ENCODE measurements around the gene NLE1. TPM values are rescaled to one million over a fixed set of nuclear protein-coding genes. Genes with fewer than 3 reads are reported as not detected.
A peak's percentile ranks its signal among the peaks of the same experiment; 100 is the strongest.
"Not testable (repeated sequence)": the region's sequence is repeated elsewhere in the genome, so short reads cannot be mapped to it uniquely, and the experiment has no call there.

NLE1 gene
- total RNA-seq, result 14.0 TPM
- long read RNA-seq, full-length matches to known transcripts, result 51 of 66 reads
- long read RNA-seq, partial matches to known transcripts, result 6 of 66 reads
- long read RNA-seq, other reads (novel, unspliced or antisense), result 9 of 66 reads

DNA sequence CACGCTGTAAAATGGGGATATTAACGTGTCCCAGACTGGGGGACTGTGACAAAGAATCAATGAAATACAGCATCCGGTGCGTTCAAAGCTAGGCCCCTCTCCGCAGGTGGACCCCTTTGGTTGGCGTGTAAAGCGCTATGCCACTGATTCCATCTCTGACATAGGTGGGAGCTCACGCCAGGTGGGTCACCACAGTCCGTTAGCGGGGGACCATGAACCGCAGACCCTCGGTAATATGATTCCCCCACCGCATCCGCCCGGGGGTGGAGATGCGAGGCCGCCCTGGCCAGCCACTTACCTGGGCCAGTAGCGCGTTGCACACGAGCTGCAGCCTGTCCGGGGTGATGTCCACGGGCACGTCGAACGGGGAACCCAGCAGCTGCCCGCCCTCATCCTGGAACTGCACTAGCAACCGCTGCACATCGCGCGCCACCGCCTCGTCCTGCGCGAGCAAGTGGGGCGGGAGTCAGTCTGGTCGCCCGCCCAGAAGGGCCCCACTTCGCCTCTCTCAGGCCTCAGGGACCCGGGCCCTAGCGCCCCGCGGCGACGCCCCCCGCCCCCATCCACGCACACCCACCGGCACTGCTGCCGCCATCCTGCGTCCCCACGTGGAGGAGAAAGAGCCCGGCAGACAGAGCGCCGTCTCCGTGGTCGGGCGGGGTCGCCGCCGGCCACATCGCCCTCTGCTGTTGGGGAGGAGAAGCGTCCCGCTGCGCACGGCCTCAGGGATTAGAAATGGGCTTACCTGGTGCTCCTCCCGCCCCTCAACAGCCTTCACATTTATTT, at the start of gene NLE1:
Gene NLE1, minus strand, starts transcription at position 623 of the 786 bp plus-strand sequence. Its CDS starts 28 bp downstream, at position 595.
- DNase-seq (ENCODE audit: low spot score), result peak; percentile 95

DNA sequence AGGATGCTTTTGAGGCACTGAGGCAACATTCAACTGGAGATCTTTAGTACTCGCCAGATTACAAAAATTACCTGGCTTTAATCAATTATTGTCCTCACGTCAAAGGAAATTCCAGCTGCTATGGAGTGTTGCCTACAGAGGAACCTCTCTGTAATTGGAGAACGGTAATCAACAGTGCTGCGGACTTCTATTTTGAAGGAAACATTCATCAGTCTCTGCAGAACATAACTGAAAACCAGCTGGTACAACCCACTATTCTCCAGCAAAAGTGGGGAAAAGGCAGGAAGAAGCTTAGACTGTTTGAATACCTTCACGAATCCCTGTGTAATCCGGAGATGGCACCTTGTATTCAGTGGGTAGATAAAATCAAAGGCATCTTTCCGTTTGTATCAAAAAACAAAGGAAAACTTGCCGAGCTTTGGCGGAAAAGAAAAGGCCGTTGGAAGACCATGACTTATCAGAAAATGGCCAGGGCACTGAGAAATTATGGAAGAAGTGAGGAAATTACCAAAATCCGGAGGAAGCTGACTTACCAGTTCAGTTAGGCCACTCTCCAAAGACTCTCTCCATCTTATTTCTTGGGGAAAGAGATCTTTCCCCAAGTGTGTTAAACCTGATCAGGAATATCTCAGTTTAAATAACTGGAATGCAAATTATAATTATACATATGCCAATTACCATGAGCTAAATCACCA, 49.0 kb upstream of the NLE1 start:
- no peak for DNase-seq (ENCODE audit: low spot score)

DNA sequence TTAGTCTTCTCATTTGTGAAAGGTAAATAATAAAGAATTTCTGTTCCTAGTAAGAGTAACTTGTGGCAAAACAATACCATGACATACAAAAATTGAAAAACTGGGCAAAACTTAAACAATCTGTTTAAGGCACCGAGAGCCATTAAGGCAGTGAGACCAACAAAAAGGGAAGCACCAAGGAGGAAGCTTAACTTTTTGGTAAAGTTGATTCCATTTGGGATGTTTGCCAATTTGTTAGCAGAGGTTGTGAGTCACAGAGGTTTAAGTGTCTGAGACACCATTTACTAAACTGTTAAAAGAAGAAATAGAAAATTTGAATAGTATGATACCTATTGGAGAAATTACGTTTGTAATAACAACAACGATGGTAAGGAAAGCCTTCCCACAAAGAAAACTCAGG, 47.2 kb upstream of the NLE1 start:
- no peak for DNase-seq (ENCODE audit: low spot score)

DNA sequence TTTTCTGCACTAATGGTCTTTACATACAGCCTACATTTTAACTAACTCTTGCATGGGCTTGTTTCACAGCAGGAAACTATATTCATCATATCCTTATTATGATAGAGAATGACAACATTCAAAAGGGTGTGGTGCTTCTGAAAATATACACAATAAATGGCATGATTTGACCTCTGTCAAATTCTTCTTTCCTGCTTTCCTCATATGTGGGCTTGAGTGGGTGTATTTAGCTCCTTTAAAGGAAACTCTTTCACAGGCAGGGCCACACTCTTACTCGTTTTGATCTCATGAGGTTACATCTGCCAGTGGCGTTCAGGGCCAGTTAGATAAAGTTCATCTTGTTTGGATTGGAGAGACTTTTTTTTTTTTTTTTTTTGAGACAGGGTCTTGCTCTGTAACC, 46.0 kb upstream of the NLE1 start:
- no peak for DNase-seq (ENCODE audit: low spot score)

DNA sequence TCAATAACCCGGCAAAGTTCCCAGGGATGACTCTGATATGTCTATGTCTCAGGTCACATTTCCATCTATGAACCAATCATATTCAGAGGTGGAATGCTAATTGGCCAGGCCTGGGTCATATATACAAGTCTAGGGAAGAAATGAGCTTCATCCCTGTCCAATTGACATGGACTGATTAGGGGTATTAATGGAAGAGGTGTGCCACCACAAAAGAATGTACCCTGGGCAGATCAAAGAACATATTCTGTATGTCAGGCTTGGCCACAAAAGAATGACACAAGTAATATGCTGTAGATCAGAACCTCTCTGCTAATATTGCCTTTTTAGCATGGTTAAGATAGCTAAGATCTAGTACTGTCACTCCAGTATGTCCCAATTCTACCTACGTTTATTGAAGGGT, 45.4 kb upstream of the NLE1 start:
- DNase-seq (ENCODE audit: low spot score), result no peak

DNA sequence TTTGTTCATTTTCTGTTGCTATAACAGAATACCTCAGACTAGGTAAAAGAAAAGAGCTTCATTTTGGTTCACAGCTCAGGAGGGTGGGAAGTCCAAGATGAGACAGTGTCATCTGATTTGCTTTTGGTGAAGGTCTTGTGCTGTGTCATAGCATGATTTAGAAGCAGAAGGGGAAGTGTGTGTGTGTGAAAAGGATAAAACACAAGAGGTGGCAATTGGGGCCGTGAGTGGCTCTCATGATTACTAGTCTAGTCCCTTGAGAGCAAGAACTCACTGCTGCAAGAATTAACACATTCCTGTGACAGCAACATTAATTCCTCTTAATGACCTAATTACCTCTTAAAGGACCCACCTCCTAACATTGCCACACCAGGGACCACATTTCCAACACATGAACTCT, 43.7 kb upstream of the NLE1 start:
- DNase-seq (ENCODE audit: low spot score), result no peak

DNA sequence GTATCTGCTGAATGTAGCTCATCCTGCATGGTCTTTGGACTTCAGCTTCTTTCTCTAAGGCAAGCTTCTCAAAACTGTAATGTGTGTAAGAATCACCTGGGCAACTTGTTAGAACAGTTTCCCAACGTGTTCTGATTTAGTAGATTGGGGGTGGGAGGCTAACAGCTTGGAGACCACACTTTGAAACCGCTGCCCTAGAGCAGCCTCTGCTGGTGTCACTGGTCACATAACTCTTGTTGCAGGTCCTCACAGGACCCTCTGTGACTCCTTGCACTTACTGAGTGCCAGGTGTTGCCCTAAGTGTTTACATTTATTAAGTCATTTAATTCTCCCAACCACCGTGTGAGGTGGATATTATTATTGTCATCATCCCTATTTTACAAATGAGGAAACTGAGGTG, 42.2 kb upstream of the NLE1 start:
- DNase-seq (ENCODE audit: low spot score), result no peak

DNA sequence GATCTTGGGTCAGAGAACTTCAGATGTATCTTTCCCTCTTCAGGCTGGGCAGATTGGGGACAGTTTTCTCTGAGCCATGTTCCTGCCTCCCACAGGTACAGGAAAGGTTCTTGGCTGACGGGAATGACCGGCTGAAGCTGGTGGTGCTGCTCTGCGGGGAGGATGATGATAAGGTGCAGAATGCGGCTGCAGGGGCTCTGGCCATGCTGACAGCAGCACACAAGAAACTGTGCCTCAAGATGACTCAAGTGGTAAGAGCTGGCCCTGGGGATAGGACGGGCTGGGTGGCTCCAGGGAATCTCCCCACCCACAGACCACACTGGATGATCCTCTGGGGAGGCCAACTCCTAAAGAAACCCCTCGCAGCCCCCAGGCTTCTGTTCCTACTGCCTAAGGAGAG, 41.2 kb upstream of the NLE1 start:
- no peak for DNase-seq (ENCODE audit: low spot score)

DNA sequence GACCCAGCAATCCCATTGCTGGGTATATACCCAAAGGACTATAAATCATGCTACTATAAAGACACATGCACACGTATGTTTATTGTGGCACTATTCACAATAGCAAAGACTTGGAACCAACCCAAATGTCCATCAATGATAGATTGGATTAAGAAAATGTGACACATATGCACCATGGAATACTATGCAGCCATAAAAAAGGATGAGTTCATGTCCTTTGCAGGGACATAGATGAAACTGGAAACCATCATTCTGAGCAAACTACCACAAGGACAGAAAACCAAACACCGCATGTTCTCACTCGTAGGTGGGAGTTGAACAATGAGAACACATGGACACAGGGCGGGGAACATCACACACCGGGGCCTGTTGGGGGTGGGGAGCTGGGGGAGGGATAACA, 37.3 kb upstream of the NLE1 start:
- not testable (repeated sequence) for DNase-seq (ENCODE audit: low spot score)

DNA sequence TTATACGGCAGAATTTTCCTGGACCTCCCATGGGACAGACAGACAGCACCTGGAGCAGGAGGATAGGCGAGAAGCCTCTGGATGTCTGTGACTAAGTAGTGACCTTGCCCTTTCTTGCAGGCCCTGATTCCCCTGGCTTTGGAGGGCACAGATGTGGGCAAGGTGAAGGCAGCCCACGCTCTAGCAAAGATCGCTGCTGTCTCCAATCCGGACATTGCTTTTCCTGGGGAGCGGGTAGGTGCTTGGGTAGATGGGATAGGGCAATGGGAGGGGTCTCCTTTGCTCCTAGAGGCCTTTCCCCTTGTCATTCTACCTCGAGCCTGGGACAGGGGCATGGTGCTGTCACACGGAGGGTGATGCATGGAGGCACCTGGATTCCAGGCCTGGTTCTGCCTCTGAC, 34.8 kb upstream of the NLE1 start:
- peak; percentile 45 for DNase-seq (ENCODE audit: low spot score)

DNA sequence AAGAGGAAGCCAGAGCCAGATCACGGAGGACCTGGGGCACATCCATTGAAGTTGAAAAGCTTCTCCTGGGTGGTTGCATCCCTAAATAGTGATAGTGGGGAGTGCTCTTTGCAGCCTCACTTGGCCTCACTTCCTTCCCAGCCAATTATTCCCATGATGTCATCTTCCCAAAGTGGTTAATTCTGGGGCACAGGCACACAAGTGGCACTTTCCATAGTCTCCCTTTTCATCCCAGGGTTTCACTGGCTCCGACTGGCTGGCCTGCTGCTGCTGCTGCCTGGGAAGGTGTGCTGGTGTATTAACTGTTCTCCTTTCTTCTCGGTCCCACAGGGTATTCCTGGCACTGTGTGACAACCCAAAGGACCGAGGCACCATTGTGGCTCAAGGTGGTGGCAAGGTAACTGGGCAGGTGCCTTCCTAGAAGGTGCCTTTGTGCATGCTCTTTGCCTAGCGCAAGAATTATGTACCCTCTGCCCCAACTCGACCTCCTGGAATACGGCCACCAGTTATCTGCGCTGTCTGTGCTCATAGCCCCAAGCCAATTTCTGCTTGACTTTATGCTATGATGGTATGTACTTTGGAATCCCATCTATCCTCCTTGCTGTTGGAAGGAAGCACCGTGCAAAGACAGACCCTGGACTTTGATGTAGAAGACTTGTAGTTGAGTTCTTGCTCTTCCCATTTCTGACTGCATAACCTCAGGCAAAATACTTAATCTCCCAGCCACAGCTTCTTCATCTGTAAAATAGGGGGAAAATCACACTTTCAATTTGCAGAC, 33.7 kb upstream of the NLE1 start:
- DNase-seq (ENCODE audit: low spot score), result peak; percentile 78

DNA sequence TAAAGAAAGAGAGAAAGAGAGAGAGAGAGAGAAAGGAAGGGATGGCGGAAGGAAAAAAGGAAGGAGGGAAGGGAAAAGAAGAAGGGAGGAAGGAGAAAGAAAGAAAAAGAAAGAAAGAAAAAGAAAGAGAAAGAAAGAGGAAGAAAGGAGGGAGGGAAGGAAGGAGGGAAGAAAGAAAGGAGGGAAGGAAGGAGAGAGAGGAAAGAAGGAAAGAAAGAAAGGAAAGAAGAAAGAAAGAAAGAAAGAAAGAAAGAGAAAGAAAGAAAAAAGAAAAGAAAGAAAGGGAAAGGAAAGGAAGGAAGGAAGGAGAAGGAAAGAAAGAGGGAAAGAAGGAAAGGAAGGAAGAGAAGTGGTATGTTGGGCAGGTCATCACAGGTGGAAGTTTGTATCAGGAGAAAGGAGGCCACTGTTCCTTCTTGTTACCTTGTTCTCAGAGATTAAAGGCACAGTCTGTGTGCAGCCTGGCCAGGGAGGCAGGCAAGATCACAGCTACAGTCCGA, 32.8 kb upstream of the NLE1 start:
- DNase-seq (ENCODE audit: low spot score), result no peak

DNA sequence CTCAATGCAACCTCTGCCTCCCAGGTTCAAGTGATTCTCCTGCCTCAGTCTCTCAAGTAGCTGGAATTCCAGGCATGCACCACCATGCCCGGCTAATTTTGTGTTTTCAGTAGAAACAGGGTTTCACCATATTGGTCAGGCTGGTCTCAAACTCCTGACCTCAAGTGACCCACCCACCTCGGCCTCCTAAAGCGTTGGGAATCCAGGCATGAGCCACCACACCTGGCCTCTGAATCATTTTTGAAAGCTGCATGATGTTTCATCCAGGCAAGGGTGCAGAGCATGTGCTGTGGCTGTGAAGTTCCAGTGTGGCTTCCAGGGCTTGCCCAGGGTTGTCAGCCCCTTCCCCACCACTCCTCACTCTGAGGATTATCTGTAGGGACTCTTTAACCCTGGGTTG, 30.2 kb upstream of the NLE1 start:
- DNase-seq (ENCODE audit: low spot score), result peak; percentile 35

DNA sequence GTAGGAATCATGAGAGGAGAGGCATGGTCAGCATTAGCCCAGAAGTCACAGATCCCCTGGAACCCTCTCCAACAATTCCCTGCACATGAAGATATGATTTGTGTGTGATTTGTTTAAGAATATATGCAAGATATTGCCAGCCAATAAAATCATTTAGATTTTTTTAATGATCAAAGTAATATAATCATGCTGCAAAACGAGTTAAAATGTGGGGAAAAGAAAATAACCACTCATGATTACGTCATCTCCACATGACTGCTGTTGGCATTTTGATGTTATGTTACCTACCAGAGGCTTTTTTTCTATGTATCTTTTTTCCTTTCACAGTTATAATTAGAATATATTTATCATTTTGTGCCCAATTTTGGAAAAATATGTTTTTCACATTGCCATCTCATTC, 29.7 kb upstream of the NLE1 start:
- DNase-seq (ENCODE audit: low spot score), result no peak

DNA sequence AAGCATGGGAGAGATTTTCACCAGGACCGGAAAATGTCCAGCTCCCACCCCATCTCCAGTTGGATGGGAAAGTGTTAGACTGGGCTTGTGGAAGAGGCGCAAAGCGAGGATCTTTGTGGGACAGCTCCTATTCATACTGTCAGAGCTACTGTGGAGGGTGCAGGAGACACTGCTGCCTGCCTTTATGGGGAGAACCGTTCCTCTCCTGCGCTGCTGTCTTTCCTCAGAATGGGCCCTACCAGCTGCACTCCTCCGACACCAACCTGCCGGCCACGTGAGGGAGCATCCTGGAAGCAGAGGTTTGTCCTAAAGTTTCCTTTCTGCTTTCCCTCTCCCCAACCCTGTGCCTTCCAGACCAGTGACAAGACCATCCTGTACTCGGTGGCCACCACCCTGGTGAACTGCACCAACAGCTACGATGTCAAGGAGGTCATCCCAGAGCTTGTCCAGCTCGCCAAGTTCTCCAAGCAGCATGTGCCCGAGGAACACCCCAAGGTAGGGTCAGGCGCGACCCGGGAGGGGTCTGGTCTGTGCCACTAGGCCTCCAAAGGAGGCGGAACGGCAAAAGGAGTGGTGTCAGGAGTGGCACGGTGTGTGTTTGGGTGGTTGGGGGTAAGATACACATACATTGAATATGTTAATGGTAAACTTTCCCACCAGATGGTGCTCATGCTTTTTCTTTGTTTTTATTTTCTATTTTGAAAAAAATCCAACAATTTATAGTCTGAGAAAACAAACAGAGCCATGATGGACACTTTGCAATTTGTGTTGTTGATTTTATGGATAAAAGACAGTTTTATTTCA, 29.1 kb upstream of the NLE1 start:
- peak; percentile 85 for DNase-seq (ENCODE audit: low spot score)

DNA sequence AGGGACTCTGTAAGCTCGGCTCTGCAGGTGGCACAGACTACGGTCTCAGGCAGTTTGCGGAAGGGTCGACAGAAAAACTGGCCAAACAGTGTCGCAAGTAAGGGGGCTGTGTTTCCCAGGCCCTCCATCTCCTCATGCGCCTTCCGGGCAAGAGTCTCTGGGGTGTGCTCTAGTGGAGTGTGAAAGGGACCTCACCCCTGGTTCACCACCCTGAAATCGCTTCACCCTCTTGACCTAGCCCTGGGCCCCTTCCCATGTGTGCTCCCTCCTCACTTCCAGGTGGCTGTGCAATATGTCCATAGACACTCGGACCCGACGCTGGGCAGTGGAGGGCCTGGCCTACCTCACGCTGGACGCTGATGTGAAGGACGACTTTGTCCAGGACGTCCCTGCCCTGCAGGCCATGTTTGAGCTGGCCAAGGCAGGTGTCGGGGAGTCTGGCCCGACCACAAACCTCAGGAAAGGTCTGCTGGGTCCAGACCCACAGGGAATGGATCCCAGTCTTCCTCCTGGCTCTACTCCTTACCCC, 27.8 kb upstream of the NLE1 start:
- DNase-seq (ENCODE audit: low spot score), result peak; percentile 89

DNA sequence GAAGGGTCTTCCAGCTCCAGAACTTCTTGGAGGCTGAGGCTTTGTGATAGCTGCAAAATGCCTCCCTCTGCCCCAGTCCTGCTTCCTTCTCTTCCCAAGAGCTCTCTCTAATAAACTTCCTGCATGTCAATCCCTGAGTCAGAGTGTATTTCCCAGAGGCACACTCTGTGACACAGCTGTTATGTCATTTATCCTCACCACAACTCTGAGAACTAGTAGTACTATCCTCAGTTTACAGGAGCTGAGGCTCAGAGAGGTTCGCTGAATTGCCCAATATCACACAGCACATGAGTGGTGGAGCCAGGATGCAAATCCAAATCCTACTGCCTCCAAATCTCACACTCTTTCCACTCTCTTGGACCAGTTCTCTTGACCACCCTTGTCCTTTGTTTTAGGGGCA, 25.6 kb upstream of the NLE1 start:
- peak; percentile 35 for DNase-seq (ENCODE audit: low spot score)

DNA sequence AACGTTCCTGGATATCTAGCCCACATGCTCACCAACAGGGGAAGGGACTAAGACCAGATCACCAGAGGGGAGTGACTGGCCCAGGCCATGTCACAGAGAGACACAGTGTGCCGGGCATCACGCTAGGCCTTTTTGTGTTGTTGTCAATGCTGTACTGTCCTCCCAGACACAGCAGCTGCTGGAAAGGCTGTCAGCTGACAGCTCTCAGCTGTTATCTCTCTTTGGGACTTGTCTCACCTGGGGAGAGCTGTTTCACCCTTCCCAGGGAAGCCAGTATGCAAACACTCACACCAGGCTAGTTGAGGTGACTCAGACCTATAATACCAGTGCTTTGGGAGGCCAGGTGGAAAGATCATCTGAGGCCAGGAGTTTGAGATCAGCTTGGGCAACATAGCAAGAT, 24.9 kb upstream of the NLE1 start:
- DNase-seq (ENCODE audit: low spot score), result peak; percentile 24

DNA sequence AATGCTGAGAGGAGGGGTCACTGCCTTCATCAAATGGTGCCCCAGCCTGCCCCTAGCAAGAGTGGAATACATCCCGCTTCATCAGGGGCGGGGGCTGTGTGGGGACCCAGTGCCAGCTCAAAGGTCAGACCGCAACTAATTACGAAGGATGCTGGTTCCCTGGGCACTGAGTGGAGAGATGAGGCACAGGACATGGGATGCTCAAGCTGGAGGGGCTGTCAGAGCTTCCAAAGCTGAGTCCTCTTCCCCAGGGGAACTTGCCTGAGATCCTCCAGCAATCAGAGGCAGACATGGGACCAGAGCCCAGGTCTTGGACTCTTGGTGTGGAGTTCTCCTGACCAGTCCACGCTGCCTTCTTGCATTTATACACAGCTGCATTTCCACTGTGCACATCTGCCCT, 24.4 kb upstream of the NLE1 start:
- peak; percentile 53 for DNase-seq (ENCODE audit: low spot score)

DNA sequence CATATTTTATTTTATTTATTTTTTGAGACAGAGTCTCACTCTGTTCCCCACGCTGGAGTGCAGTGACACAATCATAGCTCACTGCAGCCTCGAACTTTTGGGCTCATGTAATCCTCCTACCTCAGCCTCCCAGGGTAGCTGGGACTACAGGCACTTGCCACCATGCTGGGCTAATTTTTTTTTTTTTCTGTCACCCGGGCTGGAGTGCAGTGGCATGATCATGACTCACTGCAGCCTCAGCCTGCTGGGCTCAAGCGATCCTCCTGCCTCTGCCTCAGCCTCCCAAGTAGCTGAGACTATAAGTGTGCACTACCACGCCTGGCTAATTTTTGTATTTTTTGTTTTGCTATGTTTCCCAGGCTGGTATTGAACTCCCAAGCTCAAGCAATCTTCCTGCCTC, 22.6 kb upstream of the NLE1 start:
- DNase-seq (ENCODE audit: low spot score), result peak; percentile 8

DNA sequence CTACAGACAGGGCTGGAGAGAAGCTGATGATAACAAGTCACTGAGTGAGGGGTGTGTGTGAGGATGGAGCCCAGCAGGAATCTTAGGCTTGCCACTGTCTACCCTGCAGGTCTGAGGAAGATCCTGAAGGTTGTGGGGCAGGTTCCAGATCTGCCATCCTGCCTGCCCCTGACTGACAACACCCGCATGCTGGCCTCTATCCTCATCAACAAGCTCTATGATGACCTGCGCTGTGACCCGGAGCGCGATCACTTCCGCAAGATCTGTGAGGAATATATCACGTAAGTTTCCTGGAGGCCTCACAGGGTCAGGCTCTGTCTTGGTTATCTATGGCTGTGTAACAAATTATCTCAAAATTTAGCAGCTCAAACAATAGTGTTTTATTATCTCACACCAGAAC, 21.8 kb upstream of the NLE1 start:
- DNase-seq (ENCODE audit: low spot score), result no peak

Measured in mesenteric fat pad (tissue), 1 donor.